Neural progenitor cell (in vitro differentiated cells): ENCODE measurements around the gene NMU. TPM values are rescaled to one million over a fixed set of nuclear protein-coding genes. Genes with fewer than 3 reads are reported as not detected.

Experiments
- DNase-seq: peaks from one replicate; pipeline ENCODE4 v3.0.0-alpha.2; 2016; ENCODE audit warnings: low spot score
- H2AFZ ChIP-seq: fragments of 200-600 bp; sonication (generic); replicated peaks from 2 replicates; pipeline ENCODE4 v1.6.1; 2016; ENCODE audit warnings: antibody characterized with exemption
- H3F3A ChIP-seq: fragments of 200-600 bp; sonication (generic); 2 replicates; pipeline ENCODE4 v1.6.1; 2016; ENCODE audit warnings: antibody characterized with exemption, low read depth
- H3K27ac ChIP-seq: fragments of 200-600 bp; sonication (generic); 2 replicates; pipeline ENCODE4 v1.5.1; 2016; ENCODE audit warnings: mild to moderate bottlenecking
- H3K27me3 ChIP-seq: fragments of 200-600 bp; sonication (generic); 2 replicates; pipeline ENCODE4 v1.6.1; 2016; ENCODE audit warnings: mild to moderate bottlenecking, moderate library complexity
- H3K36me3 ChIP-seq: fragments of 200-600 bp; sonication (generic); 2 replicates; pipeline ENCODE4 v1.5.1; 2016
- H3K4me1 ChIP-seq: fragments of 200-600 bp; sonication (generic); 2 replicates; pipeline ENCODE4 v1.6.1; 2016; ENCODE audit warnings: mixed run types
- H3K4me2 ChIP-seq: fragments of 200-600 bp; sonication (generic); 2 replicates; pipeline ENCODE4 v1.6.1; 2016
- H3K4me3 ChIP-seq: fragments of 200-600 bp; sonication (generic); 2 replicates; pipeline ENCODE4 v1.5.1; 2016
- H3K79me2 ChIP-seq: fragments of 200-600 bp; sonication (generic); 2 replicates; pipeline ENCODE4 v1.6.1; 2016; ENCODE audit warnings: low read depth
- H3K9ac ChIP-seq: fragments of 200-600 bp; sonication (generic); 2 replicates; pipeline ENCODE4 v1.6.1; 2016
- H3K9me3 ChIP-seq: fragments of 200-600 bp; sonication (generic); 2 replicates; pipeline ENCODE4 v1.5.1; 2016; ENCODE audit warnings: low read depth
- H4K20me1 ChIP-seq: fragments of 200-600 bp; sonication (generic); 2 replicates; pipeline ENCODE4 v1.6.1; 2016; ENCODE audit warnings: low read depth
- H3K27ac Mint-ChIP-seq: 3 replicates; pipeline ENCODE4 v1.8.0; 2021; ENCODE audit warnings: mixed read lengths
- H3K27me3 Mint-ChIP-seq: 2 replicates; pipeline ENCODE4 v1.8.0; 2022; ENCODE audit warnings: low read depth, mild to moderate bottlenecking, inconsistent platforms, moderate library complexity, mixed read lengths; ENCODE audit not compliant: insufficient read depth
- H3K36me3 Mint-ChIP-seq: 3 replicates; pipeline ENCODE4 v1.8.0; 2021; ENCODE audit warnings: mixed read lengths
- H3K4me1 Mint-ChIP-seq: 3 replicates; pipeline ENCODE4 v1.8.0; 2021; ENCODE audit warnings: mixed read lengths
- H3K4me3 Mint-ChIP-seq: 3 replicates; pipeline ENCODE4 v1.8.0; 2021; ENCODE audit warnings: mild to moderate bottlenecking, moderate library complexity, mixed read lengths
- H3K9me3 Mint-ChIP-seq: 3 replicates; pipeline ENCODE4 v1.8.0; 2020; ENCODE audit warnings: mixed read lengths
- CTCF ChIP-seq: fragments of 200-600 bp; sonication (generic); IDR thresholded peaks from 2 replicates; pipeline ENCODE4 v1.5.1; 2017; ENCODE audit warnings: antibody characterized with exemption, mild to moderate bottlenecking
- EZH2 ChIP-seq: fragments of 200-600 bp; sonication (generic); IDR thresholded peaks from 2 replicates; pipeline ENCODE4 v1.6.1; 2017; ENCODE audit warnings: antibody characterized with exemption, mild to moderate bottlenecking, moderate library complexity
- EZH2phosphoT487 ChIP-seq: fragments of 200-600 bp; sonication (generic); IDR thresholded peaks from 2 replicates; pipeline ENCODE4 v1.6.1; 2017; ENCODE audit warnings: antibody characterized with exemption
- total RNA-seq: library from RNA; depleted of rRNA; stranded (reverse); fragments of >200 nt; gene quantifications from 2 replicates; pipeline ENCODE4 v1.2.3, GENCODE V29; 2015; ENCODE audit warnings: low replicate concordance

The NMU gene
- total RNA-seq, 1 donor from 2014 or later: 1.8 TPM

DNA sequence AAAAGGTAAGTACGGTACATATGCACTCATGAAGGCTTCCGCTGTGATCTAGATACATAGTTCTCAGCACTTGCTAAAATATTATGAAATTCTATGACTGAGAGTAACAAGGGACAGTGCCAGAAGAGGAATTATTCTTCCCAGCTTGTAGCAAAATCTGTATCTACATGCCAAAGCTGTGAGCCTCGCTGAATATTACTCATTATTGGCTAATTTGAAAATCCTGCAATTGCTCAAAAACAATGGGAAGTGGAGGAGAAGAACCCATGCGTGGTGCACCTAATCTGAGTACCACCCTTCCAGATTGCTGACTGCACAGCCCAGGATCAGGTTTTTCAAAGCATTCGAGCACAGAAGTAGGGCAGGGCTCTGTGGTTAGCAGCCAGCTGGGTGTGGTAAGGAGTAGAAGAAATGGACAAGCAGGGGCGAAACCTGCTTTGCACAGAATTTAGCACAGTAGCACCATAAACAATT, 26.7 kb downstream of the NMU start:
- Mint-ChIP-seq H3K36me3 (no peaks in the 10 kb centered on the region), H3K27me3 (no peaks in the 10 kb centered on the region), H3K9me3 (no peaks in the 10 kb centered on the region), H3K4me3 (no peak overlapping the region), H3K27ac (peak overlapping the region; percentile 82), H3K4me1 (peaks cover 6% of the 10 kb centered on the region)
- Histone ChIP-seq H3K36me3 (no peaks in the 10 kb centered on the region), H3K9me3 (no peaks in the 10 kb centered on the region), H3K4me1 (peaks cover 5% of the 10 kb centered on the region), H2AFZ (peak overlapping the region; percentile 38), H4K20me1 (no peaks in the 10 kb centered on the region), H3K4me3 (no peak overlapping the region), H3F3A (peaks cover 8% of the 10 kb centered on the region), H3K27ac (no peak overlapping the region), H3K9ac (no peak overlapping the region), H3K27me3 (no peaks in the 10 kb centered on the region), H3K79me2 (no peaks in the 10 kb centered on the region), H3K4me2 (no peak overlapping the region)
- peak; percentile 13 for DNase-seq
- no peak for TF ChIP-seq EZH2
- TF ChIP-seq EZH2phosphoT487: no peak
- no peak for TF ChIP-seq CTCF

DNA sequence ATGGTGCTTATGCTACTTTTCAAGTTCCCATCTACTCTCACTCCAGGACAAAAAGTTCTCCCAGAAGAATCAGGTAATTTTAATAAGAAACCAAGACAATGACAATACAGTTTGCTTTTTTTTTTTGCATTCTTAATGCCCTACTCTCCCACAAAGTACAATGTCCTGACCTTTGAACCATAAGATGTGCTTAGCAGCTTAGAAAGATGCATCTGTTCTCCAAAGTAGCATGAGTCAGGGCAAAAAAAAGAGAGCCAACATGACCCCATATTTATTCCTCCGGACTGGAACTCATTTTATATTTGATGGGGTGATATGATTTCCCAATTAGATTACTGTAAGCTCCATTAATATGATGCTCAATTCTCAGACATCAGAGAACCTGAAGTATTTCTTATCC, 27.5 kb downstream of the NMU start:
- DNase-seq: no peak
- Histone ChIP-seq H3K36me3 (no peaks in the 10 kb centered on the region), H3K4me2 (no peak overlapping the region), H3K9ac (no peak overlapping the region), H3K4me1 (peaks cover 2% of the 10 kb centered on the region), H3F3A (peaks cover 8% of the 10 kb centered on the region), H3K79me2 (no peaks in the 10 kb centered on the region), H3K9me3 (no peaks in the 10 kb centered on the region), H3K27me3 (no peaks in the 10 kb centered on the region), H3K4me3 (no peak overlapping the region), H3K27ac (no peak overlapping the region), H2AFZ (no peak overlapping the region), H4K20me1 (no peaks in the 10 kb centered on the region)
- Mint-ChIP-seq H3K27me3 (no peaks in the 10 kb centered on the region), H3K27ac (no peak overlapping the region), H3K9me3 (no peaks in the 10 kb centered on the region), H3K4me1 (peaks cover 5% of the 10 kb centered on the region), H3K36me3 (no peaks in the 10 kb centered on the region), H3K4me3 (no peak overlapping the region)
- TF ChIP-seq EZH2phosphoT487 (no peak), CTCF (no peak), EZH2 (no peak)

- Mint-ChIP-seq H3K36me3 (no peaks in the 10 kb centered on the region), H3K27ac (peak overlapping the region; percentile 18), H3K4me1 (peaks cover 4% of the 10 kb centered on the region), H3K27me3 (no peaks in the 10 kb centered on the region), H3K9me3 (no peaks in the 10 kb centered on the region), H3K4me3 (no peak overlapping the region)
- Histone ChIP-seq H3K27me3 (no peaks in the 10 kb centered on the region), H3K9ac (no peak overlapping the region), H3K36me3 (no peaks in the 10 kb centered on the region), H3K4me3 (no peak overlapping the region), H3K27ac (no peak overlapping the region), H4K20me1 (no peaks in the 10 kb centered on the region), H3F3A (peaks cover 8% of the 10 kb centered on the region), H2AFZ (no peak overlapping the region), H3K79me2 (no peaks in the 10 kb centered on the region), H3K4me2 (no peak overlapping the region), H3K4me1 (no peaks in the 10 kb centered on the region), H3K9me3 (no peaks in the 10 kb centered on the region)
- TF ChIP-seq CTCF (no peak), EZH2phosphoT487 (no peak), EZH2 (no peak)
- peak; percentile 2 for DNase-seq
Measured at GRCh38 chr4:55604996-55605395, 31.1 kb downstream of the NMU start.
